HG03064 (cell line): ENCODE data around the gene MT2A.
"Not testable (repeated sequence)": the region's sequence is repeated elsewhere in the genome, so short reads cannot be mapped to it uniquely, and the experiment has no call there.

ENCODE experiments used
- ATAC-seq: cut with Tn5 transposase; IDR thresholded peaks from one replicate; pipeline ENCODE4 v1.9.1; 2021; ENCODE audit warnings: low read depth; ENCODE audit not compliant: unreplicated experiment

The MT2A gene

DNA sequence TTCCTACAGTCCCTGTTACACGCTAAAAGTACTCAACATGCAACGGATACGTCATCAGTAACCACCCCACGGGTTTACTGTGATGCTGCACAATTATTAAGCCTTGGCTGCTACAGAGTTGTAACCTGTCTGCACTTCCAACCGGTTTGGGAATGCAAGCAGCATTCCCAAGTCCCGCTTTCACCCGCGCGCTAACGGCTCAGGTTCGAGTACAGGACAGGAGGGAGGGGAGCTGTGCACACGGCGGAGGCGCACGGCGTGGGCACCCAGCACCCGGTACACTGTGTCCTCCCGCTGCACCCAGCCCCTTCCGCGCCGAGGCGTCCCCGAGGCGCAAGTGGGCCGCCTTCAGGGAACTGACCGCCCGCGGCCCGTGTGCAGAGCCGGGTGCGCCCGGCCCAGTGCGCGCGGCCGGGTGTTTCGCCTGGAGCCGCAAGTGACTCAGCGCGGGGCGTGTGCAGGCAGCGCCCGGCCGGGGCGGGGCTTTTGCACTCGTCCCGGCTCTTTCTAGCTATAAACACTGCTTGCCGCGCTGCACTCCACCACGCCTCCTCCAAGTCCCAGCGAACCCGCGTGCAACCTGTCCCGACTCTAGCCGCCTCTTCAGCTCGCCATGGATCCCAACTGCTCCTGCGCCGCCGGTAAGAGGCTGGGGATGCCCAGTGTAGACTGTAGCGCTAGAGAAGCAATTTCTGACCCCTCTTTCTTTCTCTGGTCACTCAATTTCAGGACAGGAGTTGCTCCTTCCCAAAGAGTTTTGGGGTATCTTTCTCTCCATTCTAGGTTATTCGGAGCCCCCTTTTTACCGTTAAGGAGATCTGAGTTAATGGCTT lies at the start of gene MT2A:
Gene MT2A, plus strand, starts transcription at position 542 of the 833 bp plus-strand sequence. Its CDS starts 72 bp downstream, at position 614.
- ATAC-seq = peak; percentile 81

DNA sequence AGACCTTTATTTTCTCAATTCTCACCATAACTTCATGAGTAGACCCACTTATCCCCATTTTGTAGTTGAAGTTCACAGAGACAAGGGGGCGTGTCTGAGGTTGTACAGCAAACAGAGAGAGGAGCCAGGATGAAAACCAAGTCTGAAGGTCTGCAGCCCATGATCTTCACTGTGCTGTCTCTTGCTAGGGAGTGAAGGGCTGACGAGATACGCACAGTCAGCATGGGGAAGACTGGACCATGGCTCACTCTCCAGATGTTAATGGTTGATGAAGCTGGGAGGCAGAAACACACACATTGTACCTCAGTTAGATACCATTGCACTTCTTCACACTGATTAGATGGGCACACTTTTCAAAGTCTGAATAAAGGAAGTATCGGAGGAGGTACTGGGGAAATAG lies 49.3 kb upstream of the MT2A start:
- ATAC-seq = no peak

DNA sequence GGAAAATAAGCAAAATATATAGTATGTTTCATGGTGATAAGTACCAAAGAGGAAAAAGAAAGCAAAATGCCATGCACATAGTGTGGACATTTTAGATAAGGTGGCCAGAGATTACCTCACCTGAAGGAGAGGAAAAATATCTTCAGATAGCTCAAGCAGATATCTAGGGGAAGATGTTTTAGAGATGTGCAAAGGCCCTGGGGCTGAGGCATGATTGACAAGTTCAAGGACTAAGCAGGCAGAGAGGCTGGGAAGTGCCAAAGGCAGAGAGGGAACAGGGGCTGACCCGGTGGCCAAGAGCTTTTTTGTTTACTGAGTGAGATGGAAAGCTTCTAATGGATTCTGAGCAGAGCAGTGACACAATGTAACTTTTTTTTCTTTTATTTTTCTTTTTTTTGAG lies 47.9 kb upstream of the MT2A start:
- no peak for ATAC-seq

DNA sequence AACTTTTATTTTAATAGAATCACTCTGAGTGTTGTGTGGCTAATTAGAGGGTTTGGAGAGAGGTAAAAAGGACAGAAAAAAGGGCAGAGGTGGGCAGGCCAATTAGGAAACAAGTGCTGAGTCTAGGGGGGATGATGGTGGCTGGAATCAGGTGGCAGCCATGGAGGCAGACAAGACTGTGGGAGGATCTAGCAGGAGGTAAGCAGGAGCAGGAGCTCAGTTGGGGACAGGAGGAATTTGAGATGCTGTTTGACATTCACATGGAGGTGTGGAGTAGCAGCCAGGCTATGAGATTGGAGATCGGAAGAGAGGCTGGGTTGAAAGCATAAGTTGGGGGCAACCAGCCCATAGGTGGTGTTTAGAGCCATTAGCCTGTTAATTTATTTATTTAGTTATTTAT lies 47.3 kb upstream of the MT2A start:
- no peak for ATAC-seq

DNA sequence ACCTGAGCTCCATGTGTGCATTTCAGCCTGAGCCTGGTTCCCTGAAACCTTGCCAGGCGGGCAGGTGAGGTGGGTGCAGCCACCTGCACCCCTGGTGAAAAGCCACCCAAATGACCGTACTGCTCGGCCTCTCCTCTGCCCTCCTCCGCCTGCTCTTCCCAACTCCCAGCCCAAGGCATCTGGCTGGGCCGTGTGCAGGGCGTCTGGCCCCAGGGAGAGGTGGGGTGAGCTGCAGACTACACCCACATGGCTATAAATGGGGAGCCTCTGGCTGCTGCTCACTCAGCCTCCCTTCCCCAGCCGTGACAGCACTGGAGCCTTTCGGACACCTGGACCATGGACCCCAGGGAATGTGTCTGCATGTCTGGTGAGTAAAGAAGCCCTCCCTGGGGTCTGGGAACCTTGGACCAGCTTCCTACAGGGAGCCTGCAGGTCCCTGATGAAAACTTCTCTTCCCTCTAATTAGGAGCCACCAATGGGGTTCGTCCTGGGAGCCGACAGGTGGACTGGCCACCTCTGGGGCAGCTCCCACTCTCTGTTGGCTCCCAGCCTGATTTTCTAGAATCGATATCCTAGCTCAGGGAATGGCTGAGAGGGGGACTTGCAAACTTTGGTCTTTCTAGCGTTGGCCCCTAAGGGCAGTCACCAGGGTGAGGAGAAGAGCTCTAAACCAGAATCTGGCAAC lies 43.4 kb upstream of the MT2A start, which contains the start of gene MT4:
Gene MT4, plus strand, starts transcription at position 281 of the 685 bp plus-strand sequence. Its CDS starts 56 bp downstream, at position 337.
- ATAC-seq = no peak

DNA sequence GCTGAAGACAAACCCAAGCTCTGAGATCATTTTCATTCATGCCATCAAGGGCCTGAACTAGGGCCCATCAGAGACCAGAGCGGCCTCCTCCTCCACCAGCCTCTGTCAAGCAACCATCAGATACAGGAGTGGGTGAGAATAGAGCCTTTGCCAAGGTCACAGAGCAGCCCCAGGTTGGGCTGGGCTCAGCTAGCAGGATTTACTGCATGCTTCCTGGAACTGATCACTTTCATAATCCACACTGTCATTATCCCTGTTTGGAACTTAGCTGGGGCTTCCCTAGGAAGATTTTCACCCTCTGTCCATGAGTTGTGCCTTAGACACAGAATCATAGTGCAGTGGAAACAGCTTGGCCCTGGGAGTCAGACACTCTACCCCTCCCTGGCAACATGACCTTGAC lies 38.4 kb upstream of the MT2A start:
- ATAC-seq = no peak

DNA sequence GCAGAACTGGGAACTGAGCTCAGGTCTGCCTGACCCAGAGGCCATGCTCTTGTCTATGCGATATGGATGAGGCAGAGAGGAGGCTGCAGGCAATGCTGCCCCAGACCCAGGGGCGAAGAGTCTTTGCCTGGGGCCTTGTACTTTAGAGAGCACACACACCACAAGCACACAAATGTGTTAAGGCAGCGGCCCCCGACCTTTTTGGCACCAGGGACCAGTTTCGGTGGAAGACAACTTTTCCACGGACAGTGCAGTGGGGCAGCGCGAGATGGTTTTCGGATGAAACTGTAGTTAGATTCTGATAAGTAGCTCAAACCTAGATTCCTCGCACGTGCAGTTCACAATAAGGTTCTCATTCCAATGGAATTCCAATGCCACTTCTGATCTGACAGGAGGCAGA lies 36.9 kb upstream of the MT2A start:
- ATAC-seq = no peak

DNA sequence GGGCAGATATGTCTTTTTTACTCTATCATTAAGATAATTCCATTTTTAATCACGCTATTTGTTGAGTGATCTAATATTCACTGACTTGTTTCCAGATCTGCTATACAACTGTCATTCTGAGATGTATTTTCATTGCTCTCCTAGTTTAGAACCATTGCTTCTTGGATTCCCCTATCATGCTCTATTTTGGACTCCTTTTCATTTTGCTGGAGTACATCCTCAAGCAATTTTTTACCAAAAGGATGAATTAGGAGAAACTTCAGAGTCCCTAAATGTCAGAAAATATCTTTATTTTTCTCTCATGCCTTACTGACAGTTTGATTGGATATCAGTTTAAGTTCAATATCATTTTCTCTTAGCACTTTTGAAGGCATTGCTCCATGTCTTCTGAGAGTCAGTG lies 33.8 kb upstream of the MT2A start:
- ATAC-seq = no peak

DNA sequence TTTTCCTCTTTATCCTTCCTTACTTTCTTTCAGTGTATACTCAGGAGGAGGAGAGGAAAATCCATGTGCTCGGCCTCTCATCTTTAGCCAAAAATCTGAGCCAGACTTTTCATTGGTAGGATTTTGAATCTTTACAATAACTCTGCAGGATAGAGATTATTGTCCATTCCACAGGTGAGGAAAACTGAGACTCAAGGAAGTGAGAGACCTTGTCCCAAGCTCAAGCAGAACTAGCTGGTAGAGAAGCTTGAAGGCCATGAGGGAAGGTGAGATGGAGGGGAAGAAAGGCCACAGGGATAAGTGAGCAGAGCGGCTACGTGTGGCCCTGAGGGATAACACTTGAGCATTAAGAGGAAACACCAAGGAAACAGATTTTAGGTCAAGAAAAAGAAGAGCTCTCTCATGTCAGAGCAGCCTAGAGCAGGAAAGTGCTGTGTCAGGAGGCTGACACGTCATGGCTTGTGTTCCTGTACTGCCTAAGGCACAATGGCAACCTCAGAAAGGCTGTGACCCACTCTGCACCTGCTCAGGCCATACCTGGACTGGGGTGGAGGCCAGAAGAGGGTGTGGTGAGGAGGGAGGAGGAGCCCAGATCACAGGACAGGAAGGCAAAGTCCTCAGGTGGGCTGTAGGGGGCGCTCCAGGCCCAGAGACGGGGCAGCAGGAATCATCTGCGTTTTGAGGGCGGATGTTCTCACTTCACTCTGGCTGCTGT lies 31.6 kb upstream of the MT2A start:
- no peak for ATAC-seq

DNA sequence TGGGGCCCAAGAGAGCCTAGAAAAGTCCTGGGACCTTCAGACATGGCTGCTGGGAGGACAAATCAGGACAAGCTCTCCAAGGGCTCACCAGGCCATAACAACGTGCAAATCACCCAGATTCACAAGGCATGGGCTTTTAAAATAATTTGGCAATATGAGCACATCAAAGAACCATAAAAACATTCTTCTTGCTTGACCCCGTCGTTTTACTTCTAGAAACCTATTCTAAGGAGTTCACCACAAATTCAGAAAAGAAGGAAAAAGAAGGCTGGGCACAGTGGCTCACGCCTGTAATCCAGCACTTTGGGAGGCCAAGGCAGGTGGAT lies 31.1 kb upstream of the MT2A start:
- no peak for ATAC-seq

DNA sequence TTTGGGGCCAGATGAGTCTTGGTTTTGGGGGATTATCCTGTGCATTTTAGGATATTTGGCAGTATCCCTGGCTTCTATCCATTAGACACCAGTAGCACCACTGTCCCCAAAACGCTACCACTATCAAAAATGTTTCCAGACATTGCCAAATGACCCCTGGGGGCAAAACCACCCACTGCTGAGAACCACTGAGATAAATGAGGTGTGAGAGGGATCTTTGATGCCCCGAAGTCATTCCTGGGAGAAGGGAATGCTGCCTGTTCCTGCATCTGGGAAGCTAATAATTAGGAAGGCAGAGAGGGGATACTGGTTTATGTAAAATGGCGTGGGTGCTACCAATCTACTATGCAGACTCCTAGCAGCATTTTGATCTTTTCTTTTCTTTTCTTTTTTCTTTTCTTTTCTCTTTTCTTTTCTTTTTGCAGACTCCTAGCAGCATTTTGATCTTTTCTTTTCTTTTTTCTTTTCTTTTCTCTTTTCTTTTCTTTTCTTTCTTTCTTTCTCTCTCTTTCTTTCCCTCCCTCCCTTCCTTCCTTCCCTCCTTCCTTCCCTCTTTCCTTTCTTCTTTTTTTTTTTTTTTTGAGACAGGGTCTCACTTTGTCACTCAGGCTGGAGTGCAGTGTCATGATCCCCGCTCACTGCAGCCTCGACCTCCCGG lies 27.9 kb upstream of the MT2A start:
- no peak for ATAC-seq

DNA sequence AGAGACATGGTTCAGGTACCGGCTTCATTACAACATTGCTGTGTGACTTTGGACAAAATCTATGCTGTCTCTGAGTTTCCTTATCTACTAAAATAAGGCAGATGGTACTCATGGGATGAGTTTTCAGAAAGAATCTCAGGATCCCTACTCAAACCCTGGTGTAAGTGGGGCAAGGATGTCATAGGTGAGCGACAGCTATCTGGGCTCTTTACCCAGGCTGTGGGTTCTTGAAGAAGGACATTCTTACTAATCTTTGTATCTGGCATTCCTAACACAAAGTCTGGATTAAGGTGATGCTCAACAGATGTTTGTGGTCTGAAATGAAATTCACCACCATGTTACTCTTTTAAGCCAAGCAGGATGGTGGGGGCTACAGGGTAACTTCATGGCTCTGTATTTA lies 25.5 kb upstream of the MT2A start:
- ATAC-seq = not testable (repeated sequence)

DNA sequence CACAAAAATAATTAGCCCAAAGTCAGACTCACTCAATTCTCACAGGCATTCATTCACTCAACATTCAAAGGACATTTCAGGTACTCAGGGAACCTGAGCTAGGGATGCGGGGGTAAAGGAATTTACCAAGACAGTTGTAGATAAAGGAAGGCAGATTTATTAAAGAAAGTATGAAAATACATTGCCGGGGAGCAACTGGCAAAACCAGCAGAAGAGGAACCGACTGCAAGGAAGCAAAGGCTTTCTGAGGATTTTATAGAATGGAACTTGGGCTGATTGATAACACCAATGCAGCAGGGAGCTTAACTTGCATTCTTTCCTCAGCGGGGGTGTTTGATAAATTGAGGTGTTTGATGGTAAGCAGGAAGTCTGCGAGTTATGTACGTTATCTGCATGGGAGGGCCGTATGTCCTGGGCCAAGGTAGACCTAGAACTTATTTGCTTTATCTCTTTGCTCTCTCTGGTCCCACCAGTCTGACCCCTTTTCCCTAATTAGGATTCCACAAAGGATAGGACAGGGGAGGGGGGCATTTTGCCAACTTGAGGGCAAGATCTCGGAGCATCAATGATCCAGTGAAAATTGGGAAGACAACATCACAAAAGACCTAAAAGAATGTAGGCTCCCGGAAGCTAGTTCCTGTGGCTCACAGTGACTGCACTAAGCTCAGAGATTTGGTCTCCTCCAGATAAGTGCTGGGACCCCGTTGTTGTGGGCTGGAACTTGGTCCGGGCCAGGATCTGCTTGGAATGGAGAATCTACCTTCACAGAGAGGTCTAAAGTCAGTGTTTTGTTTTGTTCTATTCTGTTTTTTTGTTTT lies 24.8 kb upstream of the MT2A start:
- ATAC-seq = no peak

DNA sequence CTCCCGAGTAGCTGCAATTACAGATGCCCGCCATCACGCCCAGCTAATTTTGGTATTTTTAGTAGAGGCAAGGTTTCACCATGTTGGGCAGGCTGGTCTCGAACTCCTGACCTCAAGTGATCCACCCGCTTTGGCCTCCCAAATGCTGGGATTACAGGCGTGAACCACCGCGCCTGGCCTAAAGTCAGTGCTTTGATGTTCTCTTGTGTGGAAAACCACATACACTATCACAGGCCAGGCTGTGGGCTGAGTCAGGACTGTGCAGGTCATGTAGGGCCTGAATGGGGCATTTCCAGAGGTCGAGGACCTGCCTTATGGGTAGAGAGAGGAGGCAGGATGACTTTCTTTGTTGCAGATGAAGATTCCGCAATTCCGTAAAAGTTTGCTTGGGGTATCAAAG lies 24.1 kb upstream of the MT2A start:
- no peak for ATAC-seq

DNA sequence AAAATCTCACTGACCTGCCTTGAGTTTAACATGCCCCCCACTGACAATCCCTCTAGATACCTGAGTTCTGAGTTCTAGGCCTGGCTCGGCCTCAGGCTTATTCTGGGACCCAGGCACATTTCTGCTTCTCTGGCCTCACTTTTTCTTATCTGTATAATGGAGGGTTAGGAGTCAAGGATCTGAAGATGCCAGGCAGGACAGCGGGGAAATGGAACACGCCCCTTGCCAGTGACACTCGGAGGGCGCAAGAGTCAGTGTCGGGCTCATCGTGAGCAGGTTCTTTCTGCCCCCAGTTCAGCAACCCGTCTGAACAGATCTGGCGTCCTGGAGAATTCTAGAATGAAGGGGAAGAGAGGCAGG lies 19.6 kb upstream of the MT2A start:
- no peak for ATAC-seq

DNA sequence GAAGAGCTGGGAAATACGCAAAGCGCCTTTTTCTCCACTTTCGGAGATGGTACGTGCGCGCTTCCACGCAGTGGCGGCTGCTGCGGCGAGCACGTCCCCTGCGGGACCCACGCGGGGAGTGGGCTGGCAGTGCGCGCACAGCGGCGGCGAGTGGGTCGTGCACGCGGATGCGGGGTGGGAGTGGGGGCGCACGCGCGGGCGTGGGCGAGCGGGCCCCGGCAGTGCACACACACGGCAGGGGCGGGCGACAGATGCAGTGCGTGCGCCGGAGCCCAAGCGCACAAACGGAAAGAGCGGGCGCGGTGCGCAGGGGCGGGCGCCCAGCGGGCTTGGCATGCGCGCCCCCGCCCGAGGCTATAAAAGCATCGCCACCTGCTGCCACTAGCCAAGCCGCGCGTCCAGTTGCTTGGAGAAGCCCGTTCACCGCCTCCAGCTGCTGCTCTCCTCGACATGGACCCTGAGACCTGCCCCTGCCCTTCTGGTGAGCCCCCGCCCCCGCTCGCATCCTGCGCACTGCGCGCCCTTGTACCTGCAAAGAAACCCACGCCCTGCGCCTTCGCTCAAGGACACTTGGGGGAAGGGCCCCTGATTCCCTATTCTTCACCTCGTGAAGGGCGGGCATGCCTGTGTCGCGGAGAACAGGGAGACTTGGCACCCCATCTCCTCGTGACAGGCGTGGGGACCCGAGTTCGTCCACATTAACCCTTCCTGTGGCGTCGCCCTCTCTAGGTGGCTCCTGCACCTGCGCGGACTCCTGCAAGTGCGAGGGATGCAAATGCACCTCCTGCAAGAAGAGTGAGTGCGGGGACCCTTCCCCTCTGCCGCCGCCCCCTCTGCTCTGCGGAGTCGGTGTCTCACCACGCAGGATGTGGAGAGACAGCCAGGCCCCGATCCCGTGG lies 19.0 kb upstream of the MT2A start, which contains the start of gene MT3:
Gene MT3, plus strand, starts transcription at position 388 of the 899 bp plus-strand sequence. Its CDS starts 63 bp downstream, at position 451.
- ATAC-seq = no peak

DNA sequence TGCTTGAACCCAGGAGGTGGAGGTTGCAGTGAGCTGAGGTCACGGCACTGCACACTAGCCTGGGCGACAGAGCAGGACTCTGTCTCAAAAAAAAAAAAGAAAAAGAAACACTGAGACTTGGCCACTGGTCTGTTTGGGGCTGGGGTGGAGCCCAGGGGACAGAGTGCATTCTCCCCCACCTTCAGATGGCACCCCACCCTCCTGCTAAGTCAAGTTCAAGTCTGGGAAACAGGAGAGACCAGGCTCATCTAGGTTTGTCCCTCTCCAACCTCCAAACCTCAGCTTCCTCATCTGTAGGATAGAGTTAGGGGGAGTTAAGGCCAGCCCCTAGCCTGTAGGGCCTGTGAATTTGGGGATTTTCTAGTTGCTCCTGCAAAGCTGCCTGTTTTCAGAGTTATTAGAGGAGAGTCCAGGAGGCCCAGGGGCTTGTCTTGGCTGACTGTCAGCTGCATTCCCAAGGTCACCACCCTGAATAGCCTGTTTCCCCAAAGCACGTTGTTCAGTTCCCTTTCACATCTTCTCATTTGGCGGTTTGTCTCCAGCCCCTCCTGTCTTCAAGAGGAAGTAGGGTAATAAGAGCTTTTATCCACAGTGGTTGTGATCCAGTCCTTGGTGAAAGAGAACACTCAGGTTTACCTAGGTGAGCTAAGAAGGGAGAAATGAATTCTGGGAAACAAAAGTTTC lies 16.9 kb upstream of the MT2A start:
- ATAC-seq = no peak

DNA sequence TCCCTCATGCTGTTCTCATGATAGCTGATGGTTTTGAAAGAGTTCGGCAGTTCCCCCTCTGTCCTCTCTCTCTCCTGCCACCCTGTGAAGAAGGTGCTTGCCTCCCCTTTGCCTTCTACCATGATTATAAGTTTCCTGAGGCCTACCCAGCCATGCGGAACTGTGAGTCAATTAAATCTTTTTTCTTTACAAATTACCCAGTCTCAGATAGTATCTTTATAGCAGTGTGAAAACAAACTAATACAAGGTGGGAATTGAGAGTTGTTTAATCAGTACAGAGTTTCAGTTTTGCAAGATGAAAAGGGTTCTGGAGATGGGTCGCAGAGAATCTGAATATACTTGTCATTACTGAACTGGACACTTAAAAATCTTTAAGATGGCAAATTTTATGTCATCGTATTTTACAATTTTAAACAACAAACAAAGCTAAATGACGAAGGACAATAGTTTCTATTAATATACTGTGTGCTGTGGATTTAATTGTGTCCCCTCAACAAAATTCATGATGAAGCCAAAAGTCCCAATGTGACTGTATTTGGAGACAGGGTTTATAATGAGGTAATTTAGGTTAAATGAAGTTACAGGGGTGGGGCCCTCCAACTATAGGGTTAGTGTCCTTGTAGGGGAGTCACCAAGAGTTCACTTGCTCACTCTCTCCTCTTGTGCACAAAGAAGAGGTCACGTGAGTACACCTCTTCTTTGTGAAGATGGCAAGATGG lies 14.7 kb upstream of the MT2A start:
- no peak for ATAC-seq
